SK-N-MC (cell line): Measurements from ENCODE around the gene CPT1B.

ENCODE experiments used
- DNase-seq: peaks from one replicate; pipeline ENCODE4 v3.0.0-alpha.2; 2011; ENCODE audit warnings: low read depth, low spot score
- H3K27ac ChIP-seq: fragments of 200-600 bp; sonication (generic); 2 replicates; pipeline ENCODE4 v1.5.1; 2016; ENCODE audit warnings: mixed run types
- H3K36me3 ChIP-seq: fragments of 200-600 bp; sonication (generic); 2 replicates; pipeline ENCODE4 v1.6.1; 2017; ENCODE audit warnings: antibody characterized with exemption, low read length, mixed read lengths; ENCODE audit not compliant: insufficient read depth
- H3K4me3 ChIP-seq: fragments of 200-600 bp; sonication (generic); 2 replicates; pipeline ENCODE4 v1.5.1; 2016
- H3K9ac ChIP-seq: fragments of 200-600 bp; sonication (generic); 2 replicates; pipeline ENCODE4 v1.8.0; 2017; ENCODE audit warnings: mixed run types, mixed read lengths; ENCODE audit not compliant: insufficient read length
- H3K9me3 ChIP-seq: fragments of 200-600 bp; sonication (generic); 2 replicates; pipeline ENCODE4 v1.6.1; 2017; ENCODE audit warnings: low read depth, mild to moderate bottlenecking, antibody characterized with exemption, low read length, moderate library complexity, mixed read lengths
- EZH2 ChIP-seq: fragments of 200-600 bp; sonication (generic); IDR thresholded peaks from one replicate; pipeline ENCODE4 v1.6.1; 2017; ENCODE audit warnings: antibody characterized with exemption
- FOXP2 ChIP-seq: optimal IDR thresholded peaks from 2 replicates; pipeline ENCODE3; 2011; ENCODE audit warnings: mild to moderate bottlenecking, moderate library complexity; ENCODE audit not compliant: insufficient read depth; ENCODE audit errors: extremely low read length, control extremely low read depth
- POLR2AphosphoS5 ChIP-seq: IDR thresholded peaks from 2 replicates; pipeline ENCODE4 v1.6.1; 2012; ENCODE audit warnings: mild to moderate bottlenecking, low read depth, low read length, borderline replicate concordance

CPT1B gene

GRCh38 chr22:50571264-50572175 lies 6.7 kb downstream of the CPT1B start:
- TF ChIP-seq POLR2AphosphoS5 (no peak), FOXP2 (no peak), EZH2 (no peak)
- Histone ChIP-seq H3K27ac (no peak overlapping the region), H3K9me3 (no peaks in the 10 kb centered on the region), H3K36me3 (no peaks in the 10 kb centered on the region; the same call in 1 of the 2 replicates), H3K4me3 (no peak overlapping the region), H3K9ac (no peak overlapping the region)
- DNase-seq = no peak

- Histone ChIP-seq H3K4me3 (no peak overlapping the region), H3K36me3 (no peaks in the 10 kb centered on the region; the same call in 1 of the 2 replicates), H3K9me3 (no peaks in the 10 kb centered on the region), H3K9ac (no peak overlapping the region), H3K27ac (no peak overlapping the region)
- no peak for DNase-seq
- TF ChIP-seq FOXP2 (no peak), POLR2AphosphoS5 (no peak), EZH2 (no peak)
These were observed 7.4 kb downstream of the CPT1B start for GRCh38 chr22:50570861-50571260.

GRCh38 chr22:50569896-50570535 lies 8.2 kb downstream of the CPT1B start:
- no peaks in the 10 kb centered on the region for H3K9me3 ChIP-seq
- no peak overlapping the region for H3K27ac ChIP-seq
- no peak for TF ChIP-seq POLR2AphosphoS5
- no peak for TF ChIP-seq FOXP2
- no peak for TF ChIP-seq EZH2
- no peak overlapping the region for H3K9ac ChIP-seq
- no peak overlapping the region for H3K4me3 ChIP-seq
- no peaks in the 10 kb centered on the region; the same call in 1 of the 2 replicates for H3K36me3 ChIP-seq
- no peak for DNase-seq

GRCh38 chr22:50569041-50569459 lies 9.2 kb downstream of the CPT1B start:
- no peak overlapping the region for H3K27ac ChIP-seq
- no peak overlapping the region for H3K9ac ChIP-seq
- DNase-seq = no peak
- no peak for TF ChIP-seq FOXP2
- TF ChIP-seq EZH2 = no peak
- no peak for TF ChIP-seq POLR2AphosphoS5
- no peaks in the 10 kb centered on the region; the same call in 1 of the 2 replicates for H3K36me3 ChIP-seq
- H3K4me3 ChIP-seq = no peak overlapping the region
- H3K9me3 ChIP-seq = no peaks in the 10 kb centered on the region

GRCh38 chr22:50568626-50569025 lies 9.6 kb downstream of the CPT1B start:
- no peak for TF ChIP-seq EZH2
- TF ChIP-seq POLR2AphosphoS5 = no peak
- TF ChIP-seq FOXP2 = no peak
- no peak for DNase-seq
- Histone ChIP-seq H3K9ac (no peak overlapping the region), H3K36me3 (no peaks in the 10 kb centered on the region; the same call in 1 of the 2 replicates), H3K27ac (no peak overlapping the region), H3K4me3 (no peak overlapping the region), H3K9me3 (no peaks in the 10 kb centered on the region)

- Histone ChIP-seq H3K9ac (no peak overlapping the region), H3K4me3 (no peak overlapping the region), H3K9me3 (no peaks in the 10 kb centered on the region), H3K27ac (no peak overlapping the region), H3K36me3 (no peaks in the 10 kb centered on the region; the same call in 1 of the 2 replicates)
- TF ChIP-seq EZH2 (no peak), FOXP2 (no peak), POLR2AphosphoS5 (no peak)
- no peak for DNase-seq
These were observed 10.4 kb downstream of the CPT1B start for GRCh38 chr22:50567721-50568252.

- H3K27ac ChIP-seq = no peak overlapping the region
- no peak overlapping the region for H3K9ac ChIP-seq
- H3K36me3 ChIP-seq = no peaks in the 10 kb centered on the region
These were observed 13.9 kb downstream of the CPT1B start for GRCh38 chr22:50564289-50564688.

More at GRCh38 chr22:50564289-50564688, 13.9 kb downstream of the CPT1B start:
- DNase-seq = no peak
- no peak for TF ChIP-seq FOXP2
- TF ChIP-seq EZH2 = no peak
- no peak for TF ChIP-seq POLR2AphosphoS5
- H3K4me3 ChIP-seq = no peak overlapping the region
- no peaks in the 10 kb centered on the region for H3K9me3 ChIP-seq
